CD4-positive, alpha-beta T cell (primary cell): ENCODE data around the gene NTM. TPM values are rescaled to one million over a fixed set of nuclear protein-coding genes. Genes with fewer than 3 reads are reported as not detected.

Experiments
- ATAC-seq: fragments of 200-7000 bp; cut with Tn5 transposase; one replicate; pipeline ENCODE4 v1.10.0; 2022; ENCODE audit warnings: mild to moderate bottlenecking; ENCODE audit not compliant: poor library complexity
- CTCF ChIA-PET: fragments of 350-600 bp; sonication (Branson Sonifier 250); formaldehyde crosslinking; loops from one replicate; lab custom pipeline; 2021; ENCODE audit warnings: antibody characterized with exemption, inconsistent platforms; lab: Charles Lee
- POLR2A ChIA-PET: fragments of 350-600 bp; sonication (Branson Sonifier 250); formaldehyde crosslinking; loops from one replicate; lab custom pipeline; 2021; ENCODE audit warnings: antibody characterized with exemption, inconsistent platforms; lab: Charles Lee
- DNase-seq, 14 experiments: peaks; one replicate each; pipeline ENCODE4 v3.0.0-alpha.2; 2013 to 2020; ENCODE audit warnings: mixed read lengths in 2 of 14
- H3K27ac ChIP-seq, 2 donors: one replicate each; pipeline versions ENCODE4 v1.5.1 to v1.7.0; 2013; ENCODE audit warnings: low read length in 2 of 2, low read depth in 1 of 2, mild to moderate bottlenecking in 1 of 2
- H3K27me3 ChIP-seq, 2 experiments: 1 replicate in 1 of 2; 2 replicates in 1 of 2; pipeline versions ENCODE4 v1.6.1 to v1.7.0; 2013; ENCODE audit warnings: low read length in 2 of 2, control low read depth in 1 of 2, mild to moderate bottlenecking in 1 of 2, moderate library complexity in 1 of 2; ENCODE audit not compliant: insufficient read depth in 2 of 2, control insufficient read depth in 1 of 2
- H3K36me3 ChIP-seq: one replicate; pipeline ENCODE4 v1.6.1; 2013; ENCODE audit warnings: low read length, control low read depth; ENCODE audit not compliant: insufficient read depth
- H3K4me1 ChIP-seq: one replicate; pipeline ENCODE4 v1.6.1; 2013; ENCODE audit warnings: low read length, control low read depth; ENCODE audit not compliant: insufficient read depth
- H3K4me3 ChIP-seq: one replicate; pipeline ENCODE4 v1.5.1; 2013; ENCODE audit warnings: mild to moderate bottlenecking, low read length, moderate library complexity
- H3K9me3 ChIP-seq, 2 experiments: 1 replicate in 1 of 2; 2 replicates in 1 of 2; pipeline versions ENCODE4 v1.6.1 to v1.7.0; 2013; ENCODE audit warnings: low read length in 2 of 2, mild to moderate bottlenecking in 2 of 2, control low read depth in 1 of 2, moderate library complexity in 1 of 2; ENCODE audit not compliant: control insufficient read depth in 1 of 2, insufficient read depth in 1 of 2
- H3K27ac Mint-ChIP-seq: one replicate; pipeline ENCODE4 v1.8.0; 2020; ENCODE audit warnings: mixed read lengths
- H3K27me3 Mint-ChIP-seq: one replicate; pipeline ENCODE4 v1.8.0; 2021; ENCODE audit warnings: mixed read lengths
- H3K36me3 Mint-ChIP-seq: one replicate; pipeline ENCODE4 v1.8.0; 2021; ENCODE audit warnings: low read depth, mixed read lengths
- H3K4me1 Mint-ChIP-seq: one replicate; pipeline ENCODE4 v1.8.0; 2021; ENCODE audit warnings: low read depth, mixed read lengths
- H3K4me3 Mint-ChIP-seq: one replicate; pipeline ENCODE4 v1.8.0; 2020; ENCODE audit warnings: mild to moderate bottlenecking, mixed read lengths
- H3K9me3 Mint-ChIP-seq: one replicate; pipeline ENCODE4 v1.8.0; 2020; ENCODE audit warnings: mixed read lengths
- intact Hi-C, 2 experiments: fragments of 100-400 bp; cut with DNase I in 1 of 2; cut with micrococcal nuclease in 1 of 2; formaldehyde crosslinking; loops; one replicate each; pipeline versions ENCODE4 v1.15.1 to v1.9.0; 2023 to 2025; cut with DNase I, micrococcal nuclease
- total RNA-seq, 174 experiments: library from RNA in 2 of 174; stranded (reverse) in 2 of 174; gene quantifications; one replicate each; pipeline ENCODE4 v1.2.3 and lab custom pipeline; 2021 to 2026
- TF ChIP-seq, protein P1 (sequence below): fragments of 200-600 bp; IDR thresholded peaks from one replicate; pipeline ENCODE4 v1.8.0; 2022; ENCODE audit warnings: antibody characterized with exemption, mild to moderate bottlenecking

NTM gene
- total RNA-seq, 2 experiments from 2014 or later, result not detected

DNA sequence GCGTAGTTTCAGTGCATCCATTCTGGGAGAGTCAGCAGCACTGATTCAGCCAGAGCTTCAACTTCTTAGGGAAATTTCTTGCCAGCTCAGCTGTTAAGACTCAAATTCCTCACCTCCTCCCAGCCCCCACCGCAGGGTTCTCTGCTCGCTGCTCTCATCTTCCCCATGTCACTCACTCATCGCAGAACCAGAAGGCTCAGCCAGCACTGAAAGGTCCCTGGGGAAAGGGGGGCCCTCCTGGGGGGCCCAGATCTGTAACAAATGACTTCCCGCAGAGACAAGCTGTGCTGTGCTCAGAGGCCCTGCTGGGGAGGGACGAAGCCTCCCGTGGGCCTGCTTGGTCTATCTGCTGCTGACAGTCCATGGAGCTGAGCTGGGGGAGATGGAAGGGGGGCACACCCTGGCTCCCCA is 220.6 kb downstream of the NTM start:
- H3K36me3 Mint-ChIP-seq, result no peaks in the 10 kb centered on the region

GRCh38 chr11:131592152-131592551 is 221.7 kb downstream of the NTM start:
- Histone ChIP-seq H3K4me3 (no peak overlapping the region), H3K36me3 (no peaks in the 10 kb centered on the region), H3K4me1 (no peaks in the 10 kb centered on the region), H3K27me3 (no peaks in the 10 kb centered on the region), H3K27ac (no peak overlapping the region), H3K9me3 (peaks cover 0 to 9% of the 10 kb centered on the region in 2 experiments)
- TF ChIP-seq, protein P1, sequence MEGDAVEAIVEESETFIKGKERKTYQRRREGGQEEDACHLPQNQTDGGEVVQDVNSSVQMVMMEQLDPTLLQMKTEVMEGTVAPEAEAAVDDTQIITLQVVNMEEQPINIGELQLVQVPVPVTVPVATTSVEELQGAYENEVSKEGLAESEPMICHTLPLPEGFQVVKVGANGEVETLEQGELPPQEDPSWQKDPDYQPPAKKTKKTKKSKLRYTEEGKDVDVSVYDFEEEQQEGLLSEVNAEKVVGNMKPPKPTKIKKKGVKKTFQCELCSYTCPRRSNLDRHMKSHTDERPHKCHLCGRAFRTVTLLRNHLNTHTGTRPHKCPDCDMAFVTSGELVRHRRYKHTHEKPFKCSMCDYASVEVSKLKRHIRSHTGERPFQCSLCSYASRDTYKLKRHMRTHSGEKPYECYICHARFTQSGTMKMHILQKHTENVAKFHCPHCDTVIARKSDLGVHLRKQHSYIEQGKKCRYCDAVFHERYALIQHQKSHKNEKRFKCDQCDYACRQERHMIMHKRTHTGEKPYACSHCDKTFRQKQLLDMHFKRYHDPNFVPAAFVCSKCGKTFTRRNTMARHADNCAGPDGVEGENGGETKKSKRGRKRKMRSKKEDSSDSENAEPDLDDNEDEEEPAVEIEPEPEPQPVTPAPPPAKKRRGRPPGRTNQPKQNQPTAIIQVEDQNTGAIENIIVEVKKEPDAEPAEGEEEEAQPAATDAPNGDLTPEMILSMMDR, result no peak
- no peak overlapping the region for H3K4me3 Mint-ChIP-seq
- H3K27me3 Mint-ChIP-seq, result no peaks in the 10 kb centered on the region
- H3K4me1 Mint-ChIP-seq, result no peaks in the 10 kb centered on the region
- ChIA-PET POLR2A (no interaction called here), CTCF (no interaction called here)
- no peak for ATAC-seq
- H3K9me3 Mint-ChIP-seq, result peaks cover 2% of the 10 kb centered on the region
- no peak for DNase-seq
- intact Hi-C loops, result no loop called here
- no peak overlapping the region for H3K27ac Mint-ChIP-seq
- H3K36me3 Mint-ChIP-seq, result no peaks in the 10 kb centered on the region

More for the DNA sequence above, 220.6 kb downstream of the NTM start:
- H3K27ac Mint-ChIP-seq, result no peak overlapping the region
- no peak overlapping the region for H3K4me3 Mint-ChIP-seq
- Histone ChIP-seq H3K4me3 (no peak overlapping the region), H3K36me3 (no peaks in the 10 kb centered on the region), H3K4me1 (no peaks in the 10 kb centered on the region), H3K9me3 (peaks cover 0 to 9% of the 10 kb centered on the region in 2 experiments), H3K27me3 (no peaks in the 10 kb centered on the region), H3K27ac (no peak overlapping the region)
- DNase-seq, result no peak
- CTCF ChIA-PET, result no interaction called here
- no peak for ATAC-seq
- H3K9me3 Mint-ChIP-seq, result peaks cover 2% of the 10 kb centered on the region
- no peaks in the 10 kb centered on the region for H3K4me1 Mint-ChIP-seq
- POLR2A ChIA-PET, result no interaction called here
- H3K27me3 Mint-ChIP-seq, result no peaks in the 10 kb centered on the region
- intact Hi-C loops, result no loop called here
- TF ChIP-seq, protein P1, result no peak

DNA sequence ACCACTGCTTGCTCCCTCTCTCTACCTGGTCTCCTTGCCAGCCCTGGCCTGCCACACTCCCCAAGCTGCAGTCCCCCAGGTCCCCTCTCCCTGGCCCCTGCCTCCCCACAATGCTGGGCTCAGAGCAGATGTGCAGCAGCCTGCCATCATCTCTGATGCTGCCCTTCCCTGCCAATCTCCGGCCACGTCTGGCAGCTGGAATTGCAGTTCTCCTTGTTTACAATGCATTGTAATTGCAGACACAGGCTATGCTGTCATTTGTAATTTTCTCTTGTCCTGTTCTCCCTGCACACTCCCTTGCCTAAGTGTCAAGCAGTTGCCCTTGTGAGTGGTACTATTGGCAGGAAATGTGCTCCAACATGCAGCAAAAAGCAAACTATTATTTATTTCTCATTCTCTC is 222.3 kb downstream of the NTM start:
- CTCF ChIA-PET, result no interaction called here

More for the DNA sequence above, 222.3 kb downstream of the NTM start:
- ATAC-seq (no peak), DNase-seq (no peak)
- Histone ChIP-seq H3K27ac (no peak overlapping the region), H3K9me3 (peaks cover 0 to 9% of the 10 kb centered on the region in 2 experiments), H3K4me3 (no peak overlapping the region), H3K36me3 (no peaks in the 10 kb centered on the region), H3K27me3 (no peaks in the 10 kb centered on the region), H3K4me1 (no peaks in the 10 kb centered on the region)
- TF ChIP-seq, protein P1, result no peak
- Mint-ChIP-seq H3K36me3 (no peaks in the 10 kb centered on the region), H3K4me1 (no peaks in the 10 kb centered on the region), H3K9me3 (no peaks in the 10 kb centered on the region), H3K27ac (no peak overlapping the region), H3K27me3 (no peaks in the 10 kb centered on the region), H3K4me3 (no peak overlapping the region)
- POLR2A ChIA-PET, result no interaction called here
- intact Hi-C loops, result no loop called here
